H1 (cell line): Measurements from ENCODE around the gene DAP. TPM values are rescaled to one million over a fixed set of nuclear protein-coding genes. Genes with fewer than 3 reads are reported as not detected.

ENCODE experiments used
- CTCF ChIA-PET: fragments of 300-600 bp; sonication (Branson Sonifier 250); formaldehyde crosslinking; loops from one replicate; lab custom pipeline; 2021; ENCODE audit not compliant: partially characterized antibody; lab: Charles Lee
- POLR2A ChIA-PET: fragments of 300-600 bp; sonication (Branson Sonifier 250); formaldehyde crosslinking; loops from one replicate; lab custom pipeline; 2021; ENCODE audit warnings: inconsistent platforms; ENCODE audit not compliant: partially characterized antibody; lab: Charles Lee
- DNase-seq, 2 experiments: peaks; one replicate each; pipeline versions ENCODE4 v3.0.0 to v3.0.0-alpha.2; 2010 to 2022; ENCODE audit warnings: low spot score in 2 of 2, low read depth in 1 of 2, mixed read lengths in 1 of 2
- FAIRE-seq: peaks from 2 replicates; lab custom pipeline; 2011; peaks lifted over from hg19 to GRCh38; lab: Jason Lieb, UNC
- H2AFZ ChIP-seq: 2 replicates; pipeline ENCODE4 v1.8.1; 2012; ENCODE audit warnings: low read length, inconsistent platforms
- H2AK5ac ChIP-seq: 2 replicates; pipeline ENCODE4 v1.6.1; 2013; ENCODE audit warnings: low read depth, low read length
- H2BK120ac ChIP-seq: replicated peaks from 2 replicates; pipeline ENCODE3; 2013; ENCODE audit warnings: low read depth, low read length, inconsistent platforms
- H2BK12ac ChIP-seq: 2 replicates; pipeline ENCODE4 v1.6.1; 2013; ENCODE audit warnings: low read depth, low read length
- H2BK15ac ChIP-seq: 2 replicates; pipeline ENCODE4 v1.6.1; 2013; ENCODE audit warnings: low read length
- H2BK20ac ChIP-seq: 2 replicates; pipeline ENCODE4 v1.6.1; 2013; ENCODE audit warnings: low read length
- H2BK5ac ChIP-seq: 2 replicates; pipeline ENCODE4 v1.6.1; 2013; ENCODE audit warnings: low read depth, low read length
- H3K14ac ChIP-seq: 2 replicates; pipeline ENCODE4 v1.6.1; 2013; ENCODE audit warnings: inconsistent platforms; ENCODE audit not compliant: insufficient read length
- H3K18ac ChIP-seq: 2 replicates; pipeline ENCODE4 v1.6.1; 2013; ENCODE audit warnings: low read length; ENCODE audit errors: extremely low read depth
- H3K23ac ChIP-seq: 2 replicates; pipeline ENCODE4 v1.6.1; 2013; ENCODE audit warnings: inconsistent platforms; ENCODE audit not compliant: insufficient read length
- H3K23me2 ChIP-seq: 2 replicates; pipeline ENCODE4 v1.6.1; 2013; ENCODE audit warnings: low read depth, low read length
- H3K27ac ChIP-seq: 2 replicates; pipeline ENCODE4 v1.6.1; 2011; ENCODE audit warnings: low read depth, low read length, inconsistent platforms
- H3K27me3 ChIP-seq, 4 experiments: replicated peaks in 1 of 4; 1 replicate in 1 of 4; 2 replicates in 3 of 4; pipeline versions ENCODE4 v1.6.1 to v1.8.1; 2011 to 2013; ENCODE audit warnings: low read length in 3 of 4, mild to moderate bottlenecking in 3 of 4, inconsistent platforms in 2 of 4, mixed read lengths in 2 of 4, moderate library complexity in 1 of 4; ENCODE audit not compliant: control insufficient read depth in 3 of 4, insufficient read depth in 3 of 4; ENCODE audit errors: extremely low read depth in 1 of 4
- H3K36me3 ChIP-seq, 4 experiments: 2 replicates each; pipeline versions ENCODE4 v1.6.1 to v1.8.1; 2011 to 2013; ENCODE audit warnings: mild to moderate bottlenecking in 4 of 4, low read length in 3 of 4, moderate library complexity in 2 of 4, control low read depth in 1 of 4, inconsistent platforms in 1 of 4; ENCODE audit not compliant: insufficient read depth in 4 of 4, control insufficient read depth in 2 of 4
- H3K4ac ChIP-seq: replicated peaks from 2 replicates; pipeline ENCODE3; 2013; ENCODE audit warnings: low read length, low read depth, mixed read lengths, inconsistent platforms; ENCODE audit not compliant: insufficient read length
- H3K4me1 ChIP-seq, 4 experiments: replicated peaks in 1 of 4; 1 replicate in 1 of 4; 2 replicates in 3 of 4; pipeline versions ENCODE4 v1.6.1 to v1.8.1; 2011 to 2013; ENCODE audit warnings: low read length in 3 of 4, inconsistent platforms in 2 of 4, mixed read lengths in 1 of 4; ENCODE audit not compliant: insufficient read depth in 4 of 4, control insufficient read depth in 3 of 4
- H3K4me2 ChIP-seq, 2 experiments: 2 replicates each; pipeline versions ENCODE4 v1.6.1 to v1.8.1; 2011 to 2013; ENCODE audit warnings: low read depth in 2 of 2, low read length in 2 of 2, control low read depth in 1 of 2, inconsistent platforms in 1 of 2, mild to moderate bottlenecking in 1 of 2; ENCODE audit not compliant: insufficient read depth in 1 of 2
- H3K4me3 ChIP-seq, 4 experiments: fragments of 200-600, 300-600 bp in 1 of 4; sonication (generic), shearing (Covaris generic), sonication (Bioruptor Twin) in 1 of 4; 2 replicates each; pipeline versions ENCODE4 v1.5.1 to v1.8.1; 2011 to 2016; ENCODE audit warnings: low read length in 4 of 4, low read depth in 3 of 4, control low read depth in 2 of 4, inconsistent platforms in 2 of 4, mild to moderate bottlenecking in 2 of 4, mixed read lengths in 1 of 4, moderate library complexity in 1 of 4; ENCODE audit not compliant: insufficient read depth in 2 of 4; ENCODE audit errors: extremely low read depth in 1 of 4
- H3K56ac ChIP-seq: replicated peaks from 2 replicates; pipeline ENCODE3; 2013; ENCODE audit warnings: low read depth, mild to moderate bottlenecking, mixed read lengths, low read length, inconsistent platforms; ENCODE audit not compliant: insufficient read length
- H3K79me1 ChIP-seq: 2 replicates; pipeline ENCODE4 v1.6.1; 2013; ENCODE audit warnings: low read depth, low read length, control low read depth
- H3K79me2 ChIP-seq, 2 experiments: 2 replicates each; pipeline versions ENCODE4 v1.6.1 to v1.8.1; 2012 to 2013; ENCODE audit warnings: low read length in 2 of 2, mild to moderate bottlenecking in 2 of 2, inconsistent platforms in 1 of 2; ENCODE audit not compliant: insufficient read depth in 2 of 2, control insufficient read depth in 1 of 2
- H3K9ac ChIP-seq, 4 experiments: replicated peaks in 1 of 4; 1 replicate in 1 of 4; 2 replicates in 3 of 4; pipeline versions ENCODE4 v1.6.1 to v1.8.1; 2011 to 2013; ENCODE audit warnings: low read depth in 3 of 4, low read length in 3 of 4, control low read depth in 2 of 4, mild to moderate bottlenecking in 2 of 4, moderate library complexity in 2 of 4, inconsistent platforms in 1 of 4; ENCODE audit errors: extremely low read depth in 1 of 4
- H3K9me3 ChIP-seq, 2 experiments: 2 replicates each; pipeline versions ENCODE4 v1.6.1 to v1.8.1; 2012 to 2013; ENCODE audit warnings: mild to moderate bottlenecking in 2 of 2, moderate library complexity in 2 of 2, control low read depth in 1 of 2, inconsistent platforms in 1 of 2, low read depth in 1 of 2, low read length in 1 of 2, mixed read lengths in 1 of 2; ENCODE audit not compliant: insufficient read depth in 2 of 2
- H4K20me1 ChIP-seq, 2 experiments: replicated peaks in 1 of 2; 2 replicates each; pipeline versions ENCODE3 to v1.8.1; 2011 to 2013; ENCODE audit warnings: inconsistent platforms in 2 of 2, low read length in 2 of 2, mild to moderate bottlenecking in 1 of 2; ENCODE audit not compliant: insufficient read depth in 2 of 2, control insufficient read depth in 1 of 2
- H4K5ac ChIP-seq: 2 replicates; pipeline ENCODE4 v1.6.1; 2013; ENCODE audit warnings: low read length, low read depth, mixed read lengths, inconsistent platforms; ENCODE audit not compliant: insufficient read length
- H4K8ac ChIP-seq: 2 replicates; pipeline ENCODE4 v1.8.0; 2013; ENCODE audit warnings: mild to moderate bottlenecking, moderate library complexity, low read length, inconsistent platforms; ENCODE audit not compliant: insufficient read depth; ENCODE audit errors: extremely low read depth
- H4K91ac ChIP-seq: replicated peaks from 2 replicates; pipeline ENCODE3; 2013; ENCODE audit warnings: low read length, mixed read lengths, inconsistent platforms; ENCODE audit not compliant: insufficient read length
- ASH2L ChIP-seq: fragments of 200-600, 300-600 bp; sonication (generic); IDR thresholded peaks from one replicate; pipeline ENCODE4 v1.7.1; 2017; ENCODE audit warnings: low read length
- CHD1 ChIP-seq: IDR thresholded peaks from 2 replicates; pipeline ENCODE4 v1.6.1; 2012; ENCODE audit warnings: low read depth, low read length, improper control_type of control experiment
- KDM1A ChIP-seq: fragments of 200-600, 300-600 bp; sonication (generic); IDR thresholded peaks from 2 replicates; pipeline ENCODE4 v1.7.1; 2016; ENCODE audit warnings: mild to moderate bottlenecking, low read length, borderline replicate concordance
- NANOG ChIP-seq: IDR thresholded peaks from 2 replicates; pipeline ENCODE4 v1.6.1; 2011; ENCODE audit warnings: low read length, low read depth, mild to moderate bottlenecking, inconsistent platforms; ENCODE audit not compliant: insufficient read depth, poor library complexity, severe bottlenecking
- RFX5 ChIP-seq: IDR thresholded peaks from 2 replicates; pipeline ENCODE4 v1.6.1; 2011; ENCODE audit warnings: low read depth, low read length, improper control_type of control experiment, borderline replicate concordance
- SP2 ChIP-seq: IDR thresholded peaks from 2 replicates; pipeline ENCODE4 v1.6.1; 2012; ENCODE audit warnings: mild to moderate bottlenecking, low read length, inconsistent platforms
- WGBS, 2 experiments: shearing (Covaris generic) in 1 of 2; methylation state at CpG; one replicate each; pipeline versions ENCODE4 v1.1.6 to v1.1.7; 2013 to 2015; ENCODE audit warnings: low lambda C conversion rate in 2 of 2, mixed read lengths in 2 of 2, inconsistent platforms in 1 of 2, low coverage in 1 of 2, missing lambda C conversion rate in 1 of 2; ENCODE audit not compliant: insufficient replicate concordance in 2 of 2, insufficient coverage in 1 of 2, insufficient read length in 1 of 2; ENCODE audit errors: extremely low coverage in 1 of 2, missing lambda C conversion rate in 1 of 2; 5-methylcytosine and 5-hydroxymethylcytosine counted together
- polyA plus RNA-seq, 7 experiments: library from polyadenylated mRNA; depleted of rRNA in 3 of 7; stranded (reverse) in 5 of 7; unstranded in 2 of 7; fragments of >200 nt in 5 of 7; fragments of 200-250 nt in 2 of 7; gene quantifications; 1 replicate in 5 of 7; 2 replicates in 1 of 7; 4 replicates in 1 of 7; pipeline versions ENCODE4 v1.2.1 to v1.2.3, GENCODE V29; 2011 to 2013; ENCODE audit warnings: missing spikeins in 2 of 7, mixed read lengths in 2 of 7
- total RNA-seq: library from RNA; stranded (reverse); fragmentation: NEBNext Ultra II Directional; extraction: Animal tissue kit (Norgen Biotek cat#: 25700); gene quantifications from 2 replicates; pipeline ENCODE4 v1.2.1, GENCODE V29; 2021
- TF ChIP-seq, protein P1 (sequence below), 3 experiments: IDR thresholded peaks; 1 replicate in 2 of 3; 2 replicates in 1 of 3; pipeline versions ENCODE4 v1.5.1 to v1.6.1; 2011; ENCODE audit warnings: low read length in 3 of 3, mild to moderate bottlenecking in 3 of 3, inconsistent platforms in 2 of 3, low read depth in 1 of 3, moderate library complexity in 1 of 3; ENCODE audit not compliant: insufficient read depth in 1 of 3; ENCODE audit errors: control extremely low read depth in 1 of 3

DAP gene
- total and polyA plus RNA-seq, 2 of the 8 experiments (the other 6 are each of a cell fraction or from before 2014, with no cell fraction given) = 26.2 to 44.4 TPM

DNA sequence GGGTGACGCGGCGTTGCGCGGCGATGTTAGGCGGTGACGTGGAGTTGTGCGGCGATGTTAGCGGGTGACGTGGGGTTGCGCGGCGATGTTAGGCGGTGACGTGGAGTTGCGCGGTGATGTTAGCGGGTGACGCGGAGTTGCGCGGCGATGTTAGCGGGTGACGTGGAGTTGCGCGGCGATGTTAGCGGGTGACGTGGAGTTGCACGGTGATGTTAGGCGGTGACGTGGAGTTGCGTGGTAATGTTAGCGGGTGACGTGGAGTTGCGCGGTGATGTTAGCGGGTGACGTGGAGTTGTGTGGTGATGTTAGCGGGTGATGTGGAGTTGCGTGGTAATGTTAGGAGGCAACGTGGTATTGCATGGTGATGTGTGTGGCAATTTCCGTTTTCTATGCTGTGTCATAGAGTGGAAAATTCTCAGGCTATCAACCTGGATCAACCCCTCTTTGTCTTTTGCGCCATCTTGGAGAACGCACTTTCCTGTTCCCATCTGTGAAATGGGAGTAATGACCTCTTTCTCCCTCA, 121.1 kb downstream of the DAP start:
- no peaks in the 10 kb centered on the region for H3K9me3 ChIP-seq
- peaks cover 16 to 38% (median 27%) of the 10 kb centered on the region in 4 experiments for H3K4me1 ChIP-seq
- H3K18ac ChIP-seq = no peak overlapping the region
- ChIA-PET CTCF (interaction anchor here (1.1 kb wide), 2 partner anchors 11 to 13 kb away, joined by 3 to 4 read pairs; no protein-coding TSS in a partner anchor), POLR2A (no interaction called here)
- WGBS, 2 experiments = 93 to 100% methylated on average over 3 to 12 of the region's 48 CpGs
- H3K27me3 ChIP-seq = no peaks in the 10 kb centered on the region
- H2BK20ac ChIP-seq = peak overlapping the region; percentile 82
- H3K79me1 ChIP-seq = peaks cover 4% of the 10 kb centered on the region; the same call in 1 of the 2 replicates
- no peaks in the 10 kb centered on the region for H3K36me3 ChIP-seq
- H4K20me1 ChIP-seq = peaks cover 0 to 2% of the 10 kb centered on the region in 2 experiments
- H4K91ac ChIP-seq = peak overlapping the region; percentile 70
- no peak overlapping the region for H3K4me2 ChIP-seq
- no peak overlapping the region for H3K4me3 ChIP-seq
- no peak overlapping the region for H2AFZ ChIP-seq
- no peak overlapping the region for H3K14ac ChIP-seq
- H3K27ac ChIP-seq = no peak overlapping the region
- FAIRE-seq (no peak), DNase-seq (no peak)
- 0 out of 2 replicates have a peak overlapping the region, but pooled peaks have one; percentile 49 for H2BK15ac ChIP-seq
- no peak overlapping the region for H2AK5ac ChIP-seq
- H3K23ac ChIP-seq = no peak overlapping the region
- peak overlapping the region; percentile 81 for H3K4ac ChIP-seq
- no peak overlapping the region for H4K8ac ChIP-seq
- H3K79me2 ChIP-seq = peaks cover 7 to 44% of the 10 kb centered on the region in 2 experiments; a peak in 3 of 4 replicates
- peaks cover 7% of the 10 kb centered on the region for H3K23me2 ChIP-seq
- TF ChIP-seq RFX5 = no peak
- TF ChIP-seq, protein P1, sequence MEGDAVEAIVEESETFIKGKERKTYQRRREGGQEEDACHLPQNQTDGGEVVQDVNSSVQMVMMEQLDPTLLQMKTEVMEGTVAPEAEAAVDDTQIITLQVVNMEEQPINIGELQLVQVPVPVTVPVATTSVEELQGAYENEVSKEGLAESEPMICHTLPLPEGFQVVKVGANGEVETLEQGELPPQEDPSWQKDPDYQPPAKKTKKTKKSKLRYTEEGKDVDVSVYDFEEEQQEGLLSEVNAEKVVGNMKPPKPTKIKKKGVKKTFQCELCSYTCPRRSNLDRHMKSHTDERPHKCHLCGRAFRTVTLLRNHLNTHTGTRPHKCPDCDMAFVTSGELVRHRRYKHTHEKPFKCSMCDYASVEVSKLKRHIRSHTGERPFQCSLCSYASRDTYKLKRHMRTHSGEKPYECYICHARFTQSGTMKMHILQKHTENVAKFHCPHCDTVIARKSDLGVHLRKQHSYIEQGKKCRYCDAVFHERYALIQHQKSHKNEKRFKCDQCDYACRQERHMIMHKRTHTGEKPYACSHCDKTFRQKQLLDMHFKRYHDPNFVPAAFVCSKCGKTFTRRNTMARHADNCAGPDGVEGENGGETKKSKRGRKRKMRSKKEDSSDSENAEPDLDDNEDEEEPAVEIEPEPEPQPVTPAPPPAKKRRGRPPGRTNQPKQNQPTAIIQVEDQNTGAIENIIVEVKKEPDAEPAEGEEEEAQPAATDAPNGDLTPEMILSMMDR (IDR thresholded peaks at IDR 0.05; ENCODE audit: control extremely low read depth in 1 of 3, insufficient read depth in 1 of 3, low read depth in 1 of 3, low read length in 3 of 3) = no peak
- TF ChIP-seq ASH2L = no peak
- TF ChIP-seq CHD1 = no peak
- TF ChIP-seq NANOG = no peak
- no peak for TF ChIP-seq KDM1A
- TF ChIP-seq SP2 = no peak
- H3K9ac ChIP-seq = no peak overlapping the region
- no peak overlapping the region for H2BK5ac ChIP-seq
- H4K5ac ChIP-seq = no peak overlapping the region
- H2BK120ac ChIP-seq = peak overlapping the region; percentile 91
- peak overlapping the region; percentile 60; the same call in 1 of the 2 replicates for H2BK12ac ChIP-seq
- H3K56ac ChIP-seq = no peak overlapping the region
